Stimulated activated CD4-positive, alpha-beta T cell treated with anti-CD3 and anti-CD28 coated beads, Interleukin-2, amount 100 ng/mL, for 24 hours (primary cell): Measurements from ENCODE around the gene SIPA1L3.

Experiments used
- DNase-seq, 2 donors: peaks; one replicate each; pipeline ENCODE4 v3.0.0-alpha.2; 2020

The SIPA1L3 gene

DNA sequence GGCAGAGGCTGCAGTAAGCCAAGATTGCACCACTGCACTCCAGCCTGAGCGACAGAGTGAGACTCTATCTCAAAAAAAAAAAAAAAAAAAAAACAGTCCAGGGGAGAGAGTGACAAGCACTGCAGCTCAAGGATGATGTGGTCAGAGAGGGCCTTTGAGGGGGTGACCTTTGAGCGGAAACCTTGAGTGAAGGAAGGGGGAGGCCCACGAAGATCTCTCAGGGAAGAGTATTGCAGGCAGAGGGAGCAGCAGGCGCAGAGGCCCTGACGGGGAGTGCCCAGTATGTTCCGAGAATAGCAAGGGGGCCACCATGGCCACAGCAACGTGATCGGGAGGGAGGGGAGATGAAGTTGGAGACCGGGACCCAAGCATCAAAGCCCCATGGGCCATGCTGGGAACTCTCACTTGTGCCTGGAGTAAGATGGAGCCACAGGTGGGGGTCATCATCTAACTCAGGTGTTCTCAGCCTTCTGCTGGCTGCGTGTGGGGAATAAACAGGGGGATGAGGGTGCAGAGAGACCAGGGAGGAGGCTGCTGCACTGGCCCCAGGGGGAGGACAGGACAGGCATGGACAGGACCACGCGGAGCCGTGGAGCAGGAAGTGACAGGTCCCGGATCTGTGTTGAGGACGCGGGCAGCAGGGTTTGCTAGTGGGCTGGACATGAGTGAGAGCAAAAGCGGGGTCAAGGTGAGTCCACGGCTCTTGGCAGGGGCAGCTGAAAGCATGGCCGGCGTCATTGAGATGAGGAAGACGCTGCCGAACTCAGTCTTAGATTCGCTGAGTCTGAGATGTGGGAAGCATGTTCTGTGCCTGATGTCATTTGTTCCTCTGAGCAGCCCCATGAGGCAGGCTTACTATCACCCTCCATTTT lies 256.6 kb downstream of the SIPA1L3 start:
- DNase-seq, result no peak

DNA sequence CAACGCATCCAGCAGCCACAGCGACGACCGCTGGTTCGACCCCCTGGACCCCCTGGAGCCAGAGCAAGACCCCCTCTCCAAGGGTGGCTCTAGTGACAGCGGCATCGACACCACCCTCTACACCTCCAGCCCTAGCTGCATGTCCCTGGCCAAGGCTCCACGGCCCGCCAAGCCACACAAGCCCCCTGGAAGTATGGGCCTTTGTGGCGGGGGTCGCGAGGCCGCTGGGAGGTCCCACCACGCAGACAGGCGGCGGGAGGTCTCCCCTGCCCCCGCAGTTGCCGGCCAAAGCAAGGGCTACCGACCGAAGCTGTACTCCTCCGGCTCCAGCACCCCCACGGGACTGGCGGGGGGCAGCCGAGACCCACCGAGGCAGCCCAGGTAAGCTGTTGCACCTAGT lies 257.5 kb downstream of the SIPA1L3 start:
- no peak for DNase-seq

DNA sequence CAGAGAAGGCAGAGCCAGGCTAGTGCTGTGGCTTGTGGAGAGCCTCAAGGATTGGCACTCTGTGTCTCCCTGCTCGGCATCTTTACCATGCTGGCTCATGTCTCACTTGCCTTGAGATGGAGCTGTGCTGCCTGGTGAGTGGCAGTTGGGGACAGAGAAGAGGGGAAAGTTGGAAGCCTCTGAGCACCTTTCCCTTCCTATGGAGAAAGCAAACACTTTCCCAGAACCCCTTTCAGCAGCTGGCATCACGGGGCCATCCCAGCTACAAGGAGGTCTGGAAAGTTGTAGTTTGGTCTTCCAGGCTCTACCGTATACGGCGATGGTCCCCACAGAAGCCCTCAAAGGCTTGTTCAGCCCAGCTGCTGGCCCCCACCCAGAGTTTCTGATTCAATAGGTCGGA lies 258.3 kb downstream of the SIPA1L3 start:
- no peak for DNase-seq

GRCh38 chr19:38168637-38169036 lies 261.6 kb downstream of the SIPA1L3 start:
- DNase-seq, result no peak

- DNase-seq, result no peak
Observed at GRCh38 chr19:38170334-38170733, 263.3 kb downstream of the SIPA1L3 start.

- no peak for DNase-seq
Observed at GRCh38 chr19:38172001-38172400, 265.0 kb downstream of the SIPA1L3 start.

DNA sequence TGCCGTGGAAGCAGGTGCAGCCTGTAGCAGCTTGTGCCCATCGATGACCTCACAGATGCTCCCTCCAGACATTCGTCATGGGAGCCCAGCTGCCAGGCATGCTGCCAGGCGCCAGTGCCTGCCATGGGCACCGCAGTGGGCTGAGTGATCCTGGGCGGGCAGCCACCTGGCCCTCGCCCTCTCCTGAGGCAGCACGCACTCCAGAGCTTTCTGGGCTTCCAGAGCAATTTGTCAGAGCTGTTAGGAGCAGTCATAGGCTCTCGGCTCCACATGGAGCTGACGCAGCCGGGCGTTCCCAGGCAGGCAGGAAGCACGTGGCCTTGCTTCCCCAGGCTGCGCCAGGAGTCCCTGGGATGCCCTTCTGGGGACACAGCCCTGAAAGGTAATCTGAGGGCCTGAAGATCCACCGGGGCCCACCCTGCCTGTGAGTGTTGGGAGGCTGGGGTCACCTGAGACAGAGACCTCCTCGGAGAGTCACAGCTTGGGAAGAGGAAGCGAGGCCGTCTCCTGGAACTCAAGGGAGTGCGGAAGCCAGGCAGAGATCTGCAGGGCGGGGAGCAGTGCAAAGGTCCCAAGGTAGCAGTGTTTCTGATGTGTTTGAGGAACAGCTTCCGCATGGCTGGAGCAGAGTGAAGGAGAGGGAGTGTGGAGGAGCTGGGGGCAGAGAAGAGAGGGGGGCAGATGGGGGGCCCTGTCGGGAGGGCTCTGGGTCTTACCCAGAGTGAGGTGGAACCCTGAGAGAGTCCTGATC lies 266.5 kb downstream of the SIPA1L3 start:
- no peak for DNase-seq

DNA sequence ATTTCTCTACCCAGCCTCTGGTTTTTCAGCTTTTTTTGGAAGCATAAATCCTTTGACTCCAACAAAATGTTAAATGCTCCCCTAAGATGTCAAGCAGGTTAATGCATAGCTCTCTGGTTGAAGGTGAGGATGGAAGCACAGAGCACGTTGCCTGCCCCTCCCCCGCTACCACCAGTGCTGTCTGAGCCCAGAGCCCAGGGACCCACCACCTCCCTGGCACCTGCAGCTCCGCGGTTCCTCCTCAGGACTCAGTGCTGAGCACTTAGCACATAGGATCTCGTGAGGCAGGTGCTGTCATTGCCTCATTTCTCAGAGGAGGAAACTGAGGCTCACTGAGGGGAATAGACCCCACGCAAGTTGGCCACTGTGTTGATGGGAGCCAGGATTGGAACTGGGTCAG lies 268.4 kb downstream of the SIPA1L3 start:
- no peak for DNase-seq

DNA sequence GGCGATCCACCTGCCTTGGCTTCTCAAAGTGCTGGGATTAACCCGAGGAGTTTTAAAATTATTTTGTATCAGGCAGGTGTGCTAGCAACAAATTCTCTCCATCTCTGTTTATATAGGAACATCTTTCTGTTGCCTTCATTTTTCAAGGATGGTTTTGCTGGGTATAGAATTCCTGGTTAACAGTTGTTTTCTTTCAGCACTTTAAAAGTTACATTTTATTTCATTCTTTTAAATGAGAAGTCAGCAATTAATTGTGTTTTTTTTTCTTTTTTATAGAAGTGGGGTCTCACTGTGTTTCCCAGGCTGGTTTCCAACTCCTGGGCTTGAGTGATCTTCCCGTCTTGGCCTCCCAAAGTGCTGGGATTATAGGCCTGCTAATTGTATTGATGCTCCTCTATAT lies 273.1 kb downstream of the SIPA1L3 start:
- no peak for DNase-seq

- no peak for DNase-seq
Observed at GRCh38 chr19:38182536-38183210, 275.7 kb downstream of the SIPA1L3 start.

DNA sequence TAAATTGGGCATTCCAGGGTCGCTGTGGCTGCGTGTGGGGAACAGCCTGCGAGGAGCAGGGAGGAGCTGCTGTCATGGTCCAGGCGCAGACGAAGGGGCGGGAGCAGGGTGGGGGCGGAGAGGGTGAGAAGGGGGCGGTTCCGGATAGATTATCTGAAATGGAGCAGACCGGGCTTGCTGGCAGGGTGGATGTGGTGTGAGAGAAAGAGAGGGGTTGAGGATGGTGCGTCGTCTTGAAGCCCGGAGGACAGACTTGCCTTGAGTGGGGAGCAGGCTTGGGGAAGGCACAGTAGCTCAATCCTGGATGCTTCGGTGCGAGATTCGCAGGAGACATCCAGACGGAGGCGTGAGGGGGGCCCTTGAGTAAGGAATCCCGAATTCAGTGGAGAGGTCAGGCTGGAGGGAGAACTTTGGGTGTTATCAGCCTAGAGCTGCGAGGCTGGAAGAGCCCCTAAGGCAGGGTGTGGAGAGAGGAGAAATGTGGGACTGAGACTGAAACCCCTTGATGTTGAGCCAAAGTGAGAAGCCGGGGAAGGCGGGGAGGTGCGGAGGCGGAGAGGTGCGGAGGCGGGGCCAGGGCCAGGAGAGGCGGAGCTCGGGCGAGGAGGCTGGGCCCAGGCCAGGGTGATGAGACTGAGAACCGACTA lies 276.4 kb downstream of the SIPA1L3 start:
- peak in 1 of 2 donors; percentile 10 for DNase-seq

- no peak for DNase-seq
Observed at GRCh38 chr19:38184815-38185214, 277.8 kb downstream of the SIPA1L3 start.

DNA sequence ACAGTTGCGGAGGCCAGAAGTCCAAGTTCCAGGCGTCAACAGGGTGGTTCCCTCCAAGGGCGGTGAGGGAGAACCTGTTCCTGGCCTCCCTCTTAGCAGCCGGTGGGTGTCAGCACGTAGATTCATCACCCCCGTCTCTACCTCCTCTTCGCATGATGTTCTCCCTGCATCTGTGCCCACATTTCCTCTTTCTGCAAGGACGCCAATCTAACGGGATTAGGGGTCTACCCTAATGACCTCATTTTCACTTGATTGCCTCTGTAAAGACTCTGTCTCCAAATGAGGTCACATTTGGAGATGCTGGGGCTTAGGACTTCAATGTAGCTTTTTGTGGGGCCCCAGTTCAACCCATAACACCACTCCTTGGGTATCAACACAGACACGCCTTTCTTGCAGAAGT lies 278.6 kb downstream of the SIPA1L3 start:
- no peak for DNase-seq

GRCh38 chr19:38190061-38190460 lies 283.1 kb downstream of the SIPA1L3 start:
- DNase-seq, result peak in 1 of 2 donors; percentile 15

GRCh38 chr19:38190793-38191192 lies 283.8 kb downstream of the SIPA1L3 start:
- no peak for DNase-seq

- no peak for DNase-seq
Observed at GRCh38 chr19:38191747-38192146, 284.7 kb downstream of the SIPA1L3 start.

DNA sequence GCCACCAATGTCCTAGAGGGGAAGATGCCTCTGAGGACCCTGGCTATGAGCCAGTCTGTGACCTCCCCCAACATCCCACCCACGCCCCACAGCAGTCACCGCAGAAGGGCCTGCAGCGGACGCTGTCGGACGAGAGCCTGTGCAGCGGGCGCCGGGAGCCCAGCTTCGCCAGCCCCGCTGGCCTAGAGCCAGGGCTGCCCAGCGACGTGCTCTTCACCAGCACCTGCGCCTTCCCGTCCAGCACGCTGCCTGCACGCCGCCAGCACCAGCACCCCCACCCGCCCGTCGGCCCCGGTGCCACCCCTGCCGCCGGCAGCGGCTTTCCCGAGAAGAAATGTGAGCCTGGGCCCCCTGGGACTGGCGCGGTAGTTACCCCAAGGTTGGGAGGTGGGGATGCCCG lies 286.4 kb downstream of the SIPA1L3 start:
- DNase-seq, result no peak

GRCh38 chr19:38194061-38194701 lies 287.2 kb downstream of the SIPA1L3 start:
- DNase-seq, result no peak

- no peak for DNase-seq
Observed at GRCh38 chr19:38195237-38195636, 288.2 kb downstream of the SIPA1L3 start.

- DNase-seq, result no peak
Observed at GRCh38 chr19:38196245-38196837, 289.3 kb downstream of the SIPA1L3 start.

DNA sequence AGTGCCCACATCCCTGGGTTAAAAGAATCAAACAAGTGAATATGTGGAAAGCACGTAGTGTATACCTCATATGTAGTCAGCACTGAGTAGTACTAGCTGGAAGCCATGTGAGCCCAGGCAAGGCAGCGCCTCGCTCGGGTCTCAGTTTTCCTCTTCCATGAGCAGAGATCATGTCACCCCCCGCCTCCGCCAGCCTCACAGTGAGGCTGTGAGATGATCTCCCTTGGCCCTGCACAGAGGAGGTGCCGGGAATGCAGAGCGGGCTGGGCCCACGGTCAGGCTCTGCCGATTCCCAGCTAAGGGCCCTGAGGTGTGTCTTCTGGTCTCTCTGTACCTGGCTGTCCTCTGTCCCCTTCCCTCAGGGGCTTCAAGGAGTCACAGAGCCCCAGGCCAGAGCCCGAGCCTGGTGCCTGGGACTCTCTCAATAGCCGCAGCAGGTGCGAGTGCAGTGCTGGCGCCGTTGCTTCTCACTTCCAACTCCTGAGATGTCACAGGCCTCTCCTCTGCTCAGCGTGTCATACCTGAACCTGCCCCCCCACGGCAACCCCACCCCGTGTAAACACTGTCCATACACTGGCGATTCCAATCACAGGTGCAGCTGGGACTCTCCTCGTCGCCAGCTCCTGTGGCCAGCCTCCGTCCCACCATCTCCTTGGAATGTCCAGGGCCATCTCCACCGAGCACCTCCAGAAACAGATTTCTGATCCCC lies 290.1 kb downstream of the SIPA1L3 start:
- no peak for DNase-seq
